HEK293 (cell line): Measurements from ENCODE around the gene SRSF2.

ENCODE experiments used
- CTCF ChIA-PET: fragments of 350-600 bp; formaldehyde crosslinking; extraction: SDS; loops from one replicate; lab custom pipeline; 2021; ENCODE audit warnings: antibody characterized with exemption; lab: Yijun Ruan, JAX
- POLR2A ChIA-PET: fragments of 300-600 bp; formaldehyde crosslinking; extraction: SDS; loops from one replicate; lab custom pipeline; 2020; ENCODE audit warnings: antibody characterized with exemption, inconsistent platforms; lab: Yijun Ruan, JAX
- H3K27ac ChIP-seq: fragments of 200-500 bp; sonication (Bioruptor generic); 2 replicates; pipeline ENCODE4 v1.5.1; 2014; ENCODE audit warnings: low read depth, low read length, control low read depth, inconsistent platforms; ENCODE audit errors: extremely low read depth
- H3K36me3 ChIP-seq, 2 experiments: fragments of 200-500 bp in 1 of 2; sonication (Bioruptor generic) in 1 of 2; 1 replicate in 1 of 2; 2 replicates in 1 of 2; pipeline ENCODE4 v1.5.1; 2014 to 2017; ENCODE audit warnings: inconsistent platforms in 2 of 2, low read length in 2 of 2; ENCODE audit not compliant: control insufficient read depth in 2 of 2, insufficient read depth in 1 of 2
- H3K4me1 ChIP-seq: fragments of 200-500 bp; sonication (Bioruptor generic); 2 replicates; pipeline ENCODE4 v1.5.1; 2014; ENCODE audit warnings: mild to moderate bottlenecking, low read length, inconsistent platforms; ENCODE audit not compliant: control insufficient read depth, insufficient read depth
- H3K4me3 ChIP-seq: 2 replicates; pipeline ENCODE4 v1.5.1; 2011; ENCODE audit warnings: low read depth, mild to moderate bottlenecking, control low read depth, low read length, moderate library complexity
- H3K9me3 ChIP-seq: fragments of 200-500 bp; sonication (Bioruptor generic); 2 replicates; pipeline ENCODE4 v1.5.1; 2014; ENCODE audit warnings: low read depth, low read length, inconsistent platforms; ENCODE audit not compliant: control insufficient read depth, insufficient read depth
- EGR2 ChIP-seq: fragments of 450-650 bp; formaldehyde crosslinking; IDR thresholded peaks from 2 replicates; pipeline ENCODE4 v1.5.1; 2016; ENCODE audit warnings: low read depth, missing biosample characterization, missing genetic modification characterization
- IKZF3 ChIP-seq: fragments of 450-650 bp; IDR thresholded peaks from 2 replicates; pipeline ENCODE4 v1.5.0; 2018; ENCODE audit warnings: missing biosample characterization, mild to moderate bottlenecking, missing genetic modification characterization, moderate library complexity
- KLF8 ChIP-seq: fragments of 450-650 bp; formaldehyde crosslinking; IDR thresholded peaks from 2 replicates; pipeline ENCODE4 v1.5.1; 2016; ENCODE audit warnings: missing biosample characterization, missing genetic modification characterization
- SP3 ChIP-seq: fragments of 450-650 bp; formaldehyde crosslinking; IDR thresholded peaks from 2 replicates; pipeline ENCODE4 v1.5.1; 2016; ENCODE audit warnings: missing biosample characterization, missing genetic modification characterization
- ZBTB20 ChIP-seq: fragments of 450-650 bp; formaldehyde crosslinking; IDR thresholded peaks from 2 replicates; pipeline ENCODE4 v1.5.1; 2016; ENCODE audit warnings: missing biosample characterization, missing genetic modification characterization
- ZBTB26 ChIP-seq: fragments of 450-650 bp; formaldehyde crosslinking; optimal IDR thresholded peaks from 2 replicates; pipeline ENCODE3; 2016; ENCODE audit warnings: missing biosample characterization, mild to moderate bottlenecking, missing genetic modification characterization
- ZBTB8A ChIP-seq: fragments of 450-650 bp; formaldehyde crosslinking; IDR thresholded peaks from 2 replicates; pipeline ENCODE4 v1.5.1; 2016; ENCODE audit warnings: missing biosample characterization, missing genetic modification characterization
- ZFP69B ChIP-seq: fragments of 450-650 bp; formaldehyde crosslinking; IDR thresholded peaks from 2 replicates; pipeline ENCODE4 v1.5.1; 2016; ENCODE audit warnings: missing biosample characterization, missing genetic modification characterization
- ZIC2 ChIP-seq: fragments of 450-650 bp; formaldehyde crosslinking; IDR thresholded peaks from 2 replicates; pipeline ENCODE4 v1.5.1; 2016; ENCODE audit warnings: missing biosample characterization, missing genetic modification characterization
- ZNF146 ChIP-seq: fragments of 450-650 bp; formaldehyde crosslinking; IDR thresholded peaks from 2 replicates; pipeline ENCODE4 v1.5.1; 2016; ENCODE audit warnings: missing biosample characterization, missing genetic modification characterization
- ZNF174 ChIP-seq: fragments of 450-650 bp; formaldehyde crosslinking; IDR thresholded peaks from 2 replicates; pipeline ENCODE4 v1.5.0; 2017; ENCODE audit warnings: missing biosample characterization, mild to moderate bottlenecking, missing genetic modification characterization
- ZNF335 ChIP-seq: fragments of 450-650 bp; formaldehyde crosslinking; conservative IDR thresholded peaks from 2 replicates; pipeline ENCODE4 v1.5.1; 2016; ENCODE audit warnings: missing biosample characterization, missing genetic modification characterization
- ZNF341 ChIP-seq: fragments of 450-650 bp; formaldehyde crosslinking; IDR thresholded peaks from 2 replicates; pipeline ENCODE4; 2016; ENCODE audit warnings: low read depth, missing biosample characterization, missing genetic modification characterization
- ZNF449 ChIP-seq: fragments of 450-650 bp; formaldehyde crosslinking; IDR thresholded peaks from 2 replicates; pipeline ENCODE4 v1.5.1; 2017; ENCODE audit warnings: missing biosample characterization, mild to moderate bottlenecking, missing genetic modification characterization, moderate library complexity
- ZNF521 ChIP-seq: fragments of 450-650 bp; formaldehyde crosslinking; IDR thresholded peaks from 2 replicates; pipeline ENCODE4 v1.5.1; 2017; ENCODE audit warnings: missing biosample characterization, mild to moderate bottlenecking, missing genetic modification characterization
- ZNF596 ChIP-seq: fragments of 450-650 bp; IDR thresholded peaks from 2 replicates; pipeline ENCODE4 v1.5.0; 2018; ENCODE audit warnings: missing biosample characterization, mild to moderate bottlenecking, missing genetic modification characterization, moderate library complexity
- ZNF629 ChIP-seq: fragments of 450-650 bp; formaldehyde crosslinking; IDR thresholded peaks from 2 replicates; pipeline ENCODE4 v1.5.1; 2017; ENCODE audit warnings: missing biosample characterization, missing genetic modification characterization
- ZNF654 ChIP-seq: fragments of 450-650 bp; formaldehyde crosslinking; IDR thresholded peaks from 2 replicates; pipeline ENCODE4 v1.5.1; 2016; ENCODE audit warnings: low read depth, missing biosample characterization, missing genetic modification characterization
- ZNF704 ChIP-seq: fragments of 450-650 bp; formaldehyde crosslinking; IDR thresholded peaks from 2 replicates; pipeline ENCODE4 v1.5.1; 2016; ENCODE audit warnings: missing biosample characterization, missing genetic modification characterization
- ZNF776 ChIP-seq: fragments of 450-650 bp; formaldehyde crosslinking; IDR thresholded peaks from 2 replicates; pipeline ENCODE4 v1.5.0; 2017; ENCODE audit warnings: missing biosample characterization, missing genetic modification characterization, borderline replicate concordance
- ZNF777 ChIP-seq: fragments of 450-650 bp; formaldehyde crosslinking; IDR thresholded peaks from 2 replicates; pipeline ENCODE4 v1.5.1; 2017; ENCODE audit warnings: missing biosample characterization, missing genetic modification characterization, borderline replicate concordance
- ZNF843 ChIP-seq: fragments of 450-650 bp; formaldehyde crosslinking; IDR thresholded peaks from 2 replicates; pipeline ENCODE4 v1.5.1; 2016; ENCODE audit warnings: missing biosample characterization, missing genetic modification characterization
- ZSCAN30 ChIP-seq: fragments of 450-650 bp; IDR thresholded peaks from 2 replicates; pipeline ENCODE4 v1.5.1; 2018; ENCODE audit warnings: missing biosample characterization, mild to moderate bottlenecking, missing genetic modification characterization, moderate library complexity
- TF ChIP-seq, protein P1 (sequence below): fragments of 450-650 bp; formaldehyde crosslinking; IDR thresholded peaks from 2 replicates; pipeline ENCODE4 v1.5.1; 2016; ENCODE audit warnings: missing biosample characterization, missing genetic modification characterization
- TF ChIP-seq, protein P2 (sequence below): fragments of 450-650 bp; formaldehyde crosslinking; IDR thresholded peaks from 2 replicates; pipeline ENCODE4 v1.5.1; 2016; ENCODE audit warnings: missing biosample characterization, missing genetic modification characterization
- TF ChIP-seq, protein P3 (sequence below): fragments of 450-650 bp; formaldehyde crosslinking; IDR thresholded peaks from 2 replicates; pipeline ENCODE4 v1.5.1; 2016; ENCODE audit warnings: missing biosample characterization, missing genetic modification characterization

The SRSF2 gene

GRCh38 chr17:76737676-76738467 is 741 bp upstream of the SRSF2 start, which contains the start of gene MFSD11 (continued):
- peak; percentile 93; the same call in 1 of the 2 replicates for TF ChIP-seq ZNF777
- peak; percentile 80 for TF ChIP-seq ZNF843 (tag by site-specific recombination)
- TF ChIP-seq IKZF3 (tag by site-specific recombination): peak; percentile 66; the same call in 1 of the 2 replicates
- TF ChIP-seq ZBTB8A (tag by site-specific recombination): peak; percentile 78
- TF ChIP-seq, protein P1, sequence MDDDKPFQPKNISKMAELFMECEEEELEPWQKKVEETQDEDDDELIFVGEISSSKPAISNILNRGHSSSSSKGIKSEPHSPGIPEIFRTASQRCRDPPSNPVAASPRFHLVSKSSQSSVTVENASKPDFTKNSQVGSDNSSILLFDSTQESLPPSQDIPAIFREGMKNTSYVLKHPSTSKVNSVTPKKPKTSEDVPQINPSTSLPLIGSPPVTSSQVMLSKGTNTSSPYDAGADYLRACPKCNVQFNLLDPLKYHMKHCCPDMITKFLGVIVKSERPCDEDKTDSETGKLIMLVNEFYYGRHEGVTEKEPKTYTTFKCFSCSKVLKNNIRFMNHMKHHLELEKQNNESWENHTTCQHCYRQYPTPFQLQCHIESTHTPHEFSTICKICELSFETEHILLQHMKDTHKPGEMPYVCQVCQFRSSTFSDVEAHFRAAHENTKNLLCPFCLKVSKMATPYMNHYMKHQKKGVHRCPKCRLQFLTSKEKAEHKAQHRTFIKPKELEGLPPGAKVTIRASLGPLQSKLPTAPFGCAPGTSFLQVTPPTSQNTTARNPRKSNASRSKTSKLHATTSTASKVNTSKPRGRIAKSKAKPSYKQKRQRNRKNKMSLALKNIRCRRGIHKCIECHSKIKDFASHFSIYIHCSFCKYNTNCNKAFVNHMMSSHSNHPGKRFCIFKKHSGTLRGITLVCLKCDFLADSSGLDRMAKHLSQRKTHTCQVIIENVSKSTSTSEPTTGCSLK (tag by site-specific recombination): no peak
- TF ChIP-seq, protein P2, sequence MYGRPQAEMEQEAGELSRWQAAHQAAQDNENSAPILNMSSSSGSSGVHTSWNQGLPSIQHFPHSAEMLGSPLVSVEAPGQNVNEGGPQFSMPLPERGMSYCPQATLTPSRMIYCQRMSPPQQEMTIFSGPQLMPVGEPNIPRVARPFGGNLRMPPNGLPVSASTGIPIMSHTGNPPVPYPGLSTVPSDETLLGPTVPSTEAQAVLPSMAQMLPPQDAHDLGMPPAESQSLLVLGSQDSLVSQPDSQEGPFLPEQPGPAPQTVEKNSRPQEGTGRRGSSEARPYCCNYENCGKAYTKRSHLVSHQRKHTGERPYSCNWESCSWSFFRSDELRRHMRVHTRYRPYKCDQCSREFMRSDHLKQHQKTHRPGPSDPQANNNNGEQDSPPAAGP (tag by site-specific recombination): peak; percentile 81
- peak; percentile 75; the same call in 1 of the 2 replicates for TF ChIP-seq KLF8 (tag by site-specific recombination)
- no peak for TF ChIP-seq ZNF146 (tag by site-specific recombination)
- TF ChIP-seq ZNF596: 0 out of 2 replicates have a peak, but pooled peaks have one; percentile 13
- peak; percentile 85 for TF ChIP-seq ZNF335 (tag by site-specific recombination)
- TF ChIP-seq ZIC2: peak; percentile 80
- TF ChIP-seq ZNF629 (tag by site-specific recombination): peak; percentile 79; the same call in 1 of the 2 replicates
- TF ChIP-seq ZNF174 (tag by site-specific recombination): no peak

DNA sequence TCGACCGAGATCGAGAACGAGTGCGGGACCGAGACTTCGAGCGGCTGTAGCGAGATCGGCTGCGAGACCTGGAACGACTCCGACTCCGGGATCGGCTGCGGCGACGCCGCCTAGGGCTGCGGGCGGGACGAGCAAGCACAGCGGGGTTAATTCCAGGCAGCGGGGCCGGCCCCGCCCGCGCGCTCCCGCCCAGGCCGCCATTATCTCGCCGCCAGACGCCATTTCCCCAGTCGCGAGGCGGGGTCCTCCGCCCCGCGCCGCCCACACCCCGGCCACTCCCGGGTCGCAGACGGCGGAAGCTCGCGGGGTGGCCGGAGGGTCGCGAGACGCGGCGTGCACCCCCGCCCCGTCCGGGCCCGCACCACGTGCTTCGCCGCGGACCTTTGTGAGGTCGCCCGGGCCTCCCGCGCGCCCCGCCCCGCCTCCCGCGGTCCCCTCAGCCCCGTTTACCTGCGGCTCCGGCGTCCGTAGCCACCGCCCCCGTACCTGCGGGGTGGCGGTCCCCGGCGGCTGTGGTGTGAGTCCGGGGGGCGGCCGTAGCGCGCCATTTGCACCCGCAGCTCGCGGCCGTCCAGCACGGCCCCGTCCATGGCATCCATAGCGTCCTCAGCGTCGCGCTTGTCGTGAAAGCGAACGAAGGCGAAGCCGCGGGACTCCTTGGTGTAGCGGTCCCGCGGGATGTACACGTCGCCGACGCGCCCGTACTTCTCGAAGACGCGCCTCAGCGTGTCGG is 616 bp downstream of the SRSF2 start:
- Histone ChIP-seq H3K36me3 (peaks cover 43 to 55% of the 10 kb centered on the region in 2 experiments), H3K27ac (peak overlapping the region; percentile 99), H3K9me3 (no peaks in the 10 kb centered on the region), H3K4me3 (peak overlapping the region; percentile 67), H3K4me1 (peaks cover 19% of the 10 kb centered on the region)
- POLR2A ChIA-PET: interaction anchor here (0.5 to 4.8 kb wide), 12 partner anchors 10 to 179 kb away, joined by 3 to 68 read pairs (median 8); partner anchors contain the start of genes JMJD6 and METTL23
- CTCF ChIA-PET: interaction anchor here (2.0 kb wide), 1 partner anchor 10 kb away, joined by 6 read pairs; the partner anchor contains the start of genes JMJD6 and METTL23
- TF ChIP-seq EGR2 (tag by site-specific recombination): peak; percentile 72
- TF ChIP-seq ZSCAN30 (tag by site-specific recombination): peak; percentile 40; the same call in 1 of the 2 replicates
- peak; percentile 77 for TF ChIP-seq SP3 (tag by site-specific recombination)
- TF ChIP-seq ZNF654: no peak
- TF ChIP-seq, protein P3, sequence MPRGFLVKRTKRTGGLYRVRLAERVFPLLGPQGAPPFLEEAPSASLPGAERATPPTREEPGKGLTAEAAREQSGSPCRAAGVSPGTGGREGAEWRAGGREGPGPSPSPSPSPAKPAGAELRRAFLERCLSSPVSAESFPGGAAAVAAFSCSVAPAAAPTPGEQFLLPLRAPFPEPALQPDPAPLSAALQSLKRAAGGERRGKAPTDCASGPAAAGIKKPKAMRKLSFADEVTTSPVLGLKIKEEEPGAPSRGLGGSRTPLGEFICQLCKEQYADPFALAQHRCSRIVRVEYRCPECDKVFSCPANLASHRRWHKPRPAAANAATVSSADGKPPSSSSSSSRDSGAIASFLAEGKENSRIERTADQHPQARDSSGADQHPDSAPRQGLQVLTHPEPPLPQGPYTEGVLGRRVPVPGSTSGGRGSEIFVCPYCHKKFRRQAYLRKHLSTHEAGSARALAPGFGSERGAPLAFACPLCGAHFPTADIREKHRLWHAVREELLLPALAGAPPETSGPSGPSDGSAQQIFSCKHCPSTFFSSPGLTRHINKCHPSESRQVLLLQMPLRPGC (tag by site-specific recombination): no peak
- TF ChIP-seq ZBTB26 (tag by site-specific recombination): peak; percentile 90
- TF ChIP-seq ZNF174 (tag by site-specific recombination): no peak
- no peak for TF ChIP-seq ZNF704 (tag by site-specific recombination)
- no peak for TF ChIP-seq ZNF521
- TF ChIP-seq ZFP69B (tag by site-specific recombination): peak; percentile 33; the same call in 1 of the 2 replicates
- TF ChIP-seq ZNF449: no peak
- peak; percentile 19; the same call in 1 of the 2 replicates for TF ChIP-seq ZNF341 (tag by site-specific recombination)
- 0 out of 2 replicates have a peak, but pooled peaks have one; percentile 5 for TF ChIP-seq ZBTB20 (tag by site-specific recombination)
- no peak for TF ChIP-seq ZNF776 (tag by site-specific recombination)
